Measurements from ENCODE around the gene RBM14. TPM values are rescaled to one million over a fixed set of nuclear protein-coding genes. Genes with fewer than 3 reads are reported as not detected.

Gene RBM14
- total RNA-seq, 4 donors from 2014 or later: 56.7 to 91.4 (median 74.6) TPM

GRCh38 chr11:66614073-66614472, 2.4 kb upstream of the RBM14 start:
- TF ChIP-seq CTCF (IDR thresholded peaks at IDR 0.05) (no peak), POLR2A (IDR thresholded peaks at IDR 0.05) (no peak)
- no peak for DNase-seq
- H3K4me3 ChIP-seq: no peak overlapping the region

GRCh38 chr11:66617155-66617834, 865 bp downstream of the RBM14 start:
- peak overlapping the region; percentile 94 to 99 (median 98) for H3K27ac ChIP-seq
- peak overlapping the region; percentile 85 to 98 (median 92) for H3K4me3 ChIP-seq
- H3K4me1 ChIP-seq: peaks cover 0 to 34% (median 20%) of the 10 kb centered on the region in 4 donors
- H3K36me3 ChIP-seq: peaks cover 0 to 5% (median 0%) of the 10 kb centered on the region in 3 donors
- TF ChIP-seq CTCF (IDR thresholded peaks at IDR 0.05): no peak
- no peak for TF ChIP-seq POLR2A (IDR thresholded peaks at IDR 0.05)
- no peak for DNase-seq
- H3K9me3 ChIP-seq: no peaks in the 10 kb centered on the region
- H3K27me3 ChIP-seq: no peaks in the 10 kb centered on the region

More at GRCh38 chr11:66614073-66614472, 2.4 kb upstream of the RBM14 start:
- Histone ChIP-seq H3K36me3 (no peaks in the 10 kb centered on the region), H3K27ac (no peak overlapping the region), H3K9me3 (no peaks in the 10 kb centered on the region), H3K27me3 (no peaks in the 10 kb centered on the region), H3K4me1 (peaks cover 0 to 10% (median 9%) of the 10 kb centered on the region in 4 donors)

- Histone ChIP-seq H3K4me3 (peak overlapping the region; percentile 85 to 98 (median 92)), H3K27ac (peak overlapping the region; percentile 41 to 99 (median 74)), H3K9me3 (no peaks in the 10 kb centered on the region), H3K27me3 (no peaks in the 10 kb centered on the region), H3K4me1 (peaks cover 0 to 53% (median 25%) of the 10 kb centered on the region in 4 donors), H3K36me3 (peaks cover 0 to 14% (median 0%) of the 10 kb centered on the region in 3 donors)
- TF ChIP-seq CTCF (IDR thresholded peaks at IDR 0.05) (no peak), POLR2A (IDR thresholded peaks at IDR 0.05) (no peak)
- no peak for DNase-seq
Measured at GRCh38 chr11:66619080-66619554, 2.7 kb downstream of the RBM14 start.

- Histone ChIP-seq H3K27ac (peak overlapping the region in 1 of 4 donors; percentile 97), H3K4me3 (no peak overlapping the region), H3K9me3 (no peaks in the 10 kb centered on the region), H3K4me1 (peaks cover 0 to 45% (median 15%) of the 10 kb centered on the region in 4 donors), H3K36me3 (peaks cover 0 to 67% (median 0%) of the 10 kb centered on the region in 3 donors), H3K27me3 (no peaks in the 10 kb centered on the region)
- DNase-seq: no peak
- TF ChIP-seq POLR2A (IDR thresholded peaks at IDR 0.05): no peak
- TF ChIP-seq CTCF (IDR thresholded peaks at IDR 0.05): no peak
Measured at GRCh38 chr11:66624450-66624849, 8.0 kb downstream of the RBM14 start.

GRCh38 chr11:66625041-66625751, 8.8 kb downstream of the RBM14 start:
- DNase-seq: no peak
- no peak overlapping the region for H3K4me3 ChIP-seq
- H3K27me3 ChIP-seq: no peaks in the 10 kb centered on the region
- TF ChIP-seq POLR2A (IDR thresholded peaks at IDR 0.05) (no peak), CTCF (IDR thresholded peaks at IDR 0.05) (no peak)
- peaks cover 0 to 40% (median 9%) of the 10 kb centered on the region in 4 donors for H3K4me1 ChIP-seq
- peaks cover 0 to 74% (median 0%) of the 10 kb centered on the region in 3 donors for H3K36me3 ChIP-seq
- H3K27ac ChIP-seq: no peak overlapping the region
- H3K9me3 ChIP-seq: no peaks in the 10 kb centered on the region

All from Peyer's patch (tissue), 4 donors.